ENCODE results near the gene TGM3. TPM values are rescaled to one million over a fixed set of nuclear protein-coding genes. Genes with fewer than 3 reads are reported as not detected.

The TGM3 gene
- polyA plus RNA-seq, 1 donor from 2014 or later: 0.24 TPM

- Histone ChIP-seq H3K4me2 (ENCODE audit: low read length) (no peak overlapping the region), H3K9me2 (ENCODE audit: insufficient read depth, low read length) (no peaks in the 10 kb centered on the region), H4K20me1 (ENCODE audit: insufficient read depth) (no peaks in the 10 kb centered on the region), H2AFZ (ENCODE audit: low read depth, low read length) (no peak overlapping the region), H3K4me3 (ENCODE audit: low read length) (no peak overlapping the region), H3F3A (ENCODE audit: insufficient read depth, low read length, poor library complexity, severe bottlenecking) (no peaks in the 10 kb centered on the region), H3K36me3 (ENCODE audit: insufficient read depth, low read length) (no peaks in the 10 kb centered on the region), H3K79me2 (replicated peaks; ENCODE audit: insufficient read depth, low read length) (no peaks in the 10 kb centered on the region), H3K9me3 (ENCODE audit: low read length) (no peaks in the 10 kb centered on the region), H3K27me3 (ENCODE audit: insufficient read depth, low read depth, low read length) (no peaks in the 10 kb centered on the region), H3K9ac (ENCODE audit: low read length) (no peak overlapping the region), H3K27ac (ENCODE audit: low read length) (no peak overlapping the region)
- TF ChIP-seq MXI1 (conservative IDR thresholded peaks at IDR 0.05; ENCODE audit: poor library complexity, severe bottlenecking): no peak
- no peak for TF ChIP-seq EP300 (conservative IDR thresholded peaks at IDR 0.05; ENCODE audit: poor library complexity, severe bottlenecking)
- no peak for TF ChIP-seq POLR2AphosphoS5 (IDR thresholded peaks at IDR 0.05)
- TF ChIP-seq TAF1 (IDR thresholded peaks at IDR 0.05; ENCODE audit: low read depth): no peak
Observed at GRCh38 chr20:2293971-2294370, 1.8 kb upstream of the TGM3 start.

DNA sequence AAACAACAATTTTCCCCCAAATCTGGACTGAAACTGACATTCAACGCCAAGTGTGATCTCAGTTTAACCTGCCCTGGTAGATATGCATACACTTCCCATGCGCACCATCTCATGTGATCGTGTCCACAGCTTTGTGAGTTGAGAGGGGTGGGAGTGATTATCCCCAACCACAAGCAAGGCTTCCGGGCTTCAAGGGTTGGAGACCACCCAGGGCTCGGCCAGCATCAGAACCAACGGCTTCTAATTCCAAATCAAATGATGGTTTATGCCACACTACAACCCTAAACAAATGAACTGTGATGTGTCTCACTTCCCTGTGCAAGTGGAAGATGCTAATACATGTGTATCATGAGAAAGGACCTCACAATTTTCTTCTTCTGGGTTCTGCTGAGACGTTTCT lies 515 bp upstream of the TGM3 start:
- Histone ChIP-seq H2AFZ (ENCODE audit: low read depth, low read length) (no peak overlapping the region), H3K79me2 (replicated peaks; ENCODE audit: insufficient read depth, low read length) (no peaks in the 10 kb centered on the region), H3K4me3 (ENCODE audit: low read length) (no peak overlapping the region), H4K20me1 (ENCODE audit: insufficient read depth) (no peaks in the 10 kb centered on the region), H3K4me2 (ENCODE audit: low read length) (no peak overlapping the region), H3K9me2 (ENCODE audit: insufficient read depth, low read length) (no peaks in the 10 kb centered on the region), H3K27me3 (ENCODE audit: insufficient read depth, low read depth, low read length) (no peaks in the 10 kb centered on the region), H3K27ac (ENCODE audit: low read length) (no peak overlapping the region), H3K9me3 (ENCODE audit: low read length) (no peaks in the 10 kb centered on the region), H3K9ac (ENCODE audit: low read length) (no peak overlapping the region), H3F3A (ENCODE audit: insufficient read depth, low read length, poor library complexity, severe bottlenecking) (no peaks in the 10 kb centered on the region), H3K36me3 (ENCODE audit: insufficient read depth, low read length) (no peaks in the 10 kb centered on the region)
- TF ChIP-seq POLR2AphosphoS5 (IDR thresholded peaks at IDR 0.05): no peak

GRCh38 chr20:2296524-2297356 lies 939 bp downstream of the TGM3 start:
- H3K27ac ChIP-seq (ENCODE audit: low read length): no peak overlapping the region
- no peaks in the 10 kb centered on the region for H3K9me2 ChIP-seq (ENCODE audit: insufficient read depth, low read length)
- no peaks in the 10 kb centered on the region for H4K20me1 ChIP-seq (ENCODE audit: insufficient read depth)
- no peak overlapping the region for H3K4me2 ChIP-seq (ENCODE audit: low read length)
- no peak overlapping the region for H2AFZ ChIP-seq (ENCODE audit: low read depth, low read length)
- H3K79me2 ChIP-seq (replicated peaks; ENCODE audit: insufficient read depth, low read length): no peaks in the 10 kb centered on the region
- H3K9me3 ChIP-seq (ENCODE audit: low read length): no peaks in the 10 kb centered on the region
- H3F3A ChIP-seq (ENCODE audit: insufficient read depth, low read length, poor library complexity, severe bottlenecking): no peaks in the 10 kb centered on the region
- no peak overlapping the region for H3K9ac ChIP-seq (ENCODE audit: low read length)
- H3K27me3 ChIP-seq (ENCODE audit: insufficient read depth, low read depth, low read length): no peaks in the 10 kb centered on the region
- TF ChIP-seq MXI1 (conservative IDR thresholded peaks at IDR 0.05; ENCODE audit: poor library complexity, severe bottlenecking) (no peak), POLR2AphosphoS5 (IDR thresholded peaks at IDR 0.05) (no peak), EP300 (conservative IDR thresholded peaks at IDR 0.05; ENCODE audit: poor library complexity, severe bottlenecking) (no peak), RAD21 (conservative IDR thresholded peaks at IDR 0.05) (no peak), SMC3 (conservative IDR thresholded peaks at IDR 0.05; ENCODE audit: poor library complexity) (no peak), TAF1 (IDR thresholded peaks at IDR 0.05; ENCODE audit: low read depth) (no peak), EZH2 (IDR thresholded peaks at IDR 0.05; ENCODE audit: borderline replicate concordance, insufficient read depth, low read length, poor library complexity, severe bottlenecking) (no peak)
- TF ChIP-seq, protein P1, sequence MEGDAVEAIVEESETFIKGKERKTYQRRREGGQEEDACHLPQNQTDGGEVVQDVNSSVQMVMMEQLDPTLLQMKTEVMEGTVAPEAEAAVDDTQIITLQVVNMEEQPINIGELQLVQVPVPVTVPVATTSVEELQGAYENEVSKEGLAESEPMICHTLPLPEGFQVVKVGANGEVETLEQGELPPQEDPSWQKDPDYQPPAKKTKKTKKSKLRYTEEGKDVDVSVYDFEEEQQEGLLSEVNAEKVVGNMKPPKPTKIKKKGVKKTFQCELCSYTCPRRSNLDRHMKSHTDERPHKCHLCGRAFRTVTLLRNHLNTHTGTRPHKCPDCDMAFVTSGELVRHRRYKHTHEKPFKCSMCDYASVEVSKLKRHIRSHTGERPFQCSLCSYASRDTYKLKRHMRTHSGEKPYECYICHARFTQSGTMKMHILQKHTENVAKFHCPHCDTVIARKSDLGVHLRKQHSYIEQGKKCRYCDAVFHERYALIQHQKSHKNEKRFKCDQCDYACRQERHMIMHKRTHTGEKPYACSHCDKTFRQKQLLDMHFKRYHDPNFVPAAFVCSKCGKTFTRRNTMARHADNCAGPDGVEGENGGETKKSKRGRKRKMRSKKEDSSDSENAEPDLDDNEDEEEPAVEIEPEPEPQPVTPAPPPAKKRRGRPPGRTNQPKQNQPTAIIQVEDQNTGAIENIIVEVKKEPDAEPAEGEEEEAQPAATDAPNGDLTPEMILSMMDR (IDR thresholded peaks at IDR 0.05; ENCODE audit: poor library complexity, severe bottlenecking): no peak
- TF ChIP-seq, protein P2, sequence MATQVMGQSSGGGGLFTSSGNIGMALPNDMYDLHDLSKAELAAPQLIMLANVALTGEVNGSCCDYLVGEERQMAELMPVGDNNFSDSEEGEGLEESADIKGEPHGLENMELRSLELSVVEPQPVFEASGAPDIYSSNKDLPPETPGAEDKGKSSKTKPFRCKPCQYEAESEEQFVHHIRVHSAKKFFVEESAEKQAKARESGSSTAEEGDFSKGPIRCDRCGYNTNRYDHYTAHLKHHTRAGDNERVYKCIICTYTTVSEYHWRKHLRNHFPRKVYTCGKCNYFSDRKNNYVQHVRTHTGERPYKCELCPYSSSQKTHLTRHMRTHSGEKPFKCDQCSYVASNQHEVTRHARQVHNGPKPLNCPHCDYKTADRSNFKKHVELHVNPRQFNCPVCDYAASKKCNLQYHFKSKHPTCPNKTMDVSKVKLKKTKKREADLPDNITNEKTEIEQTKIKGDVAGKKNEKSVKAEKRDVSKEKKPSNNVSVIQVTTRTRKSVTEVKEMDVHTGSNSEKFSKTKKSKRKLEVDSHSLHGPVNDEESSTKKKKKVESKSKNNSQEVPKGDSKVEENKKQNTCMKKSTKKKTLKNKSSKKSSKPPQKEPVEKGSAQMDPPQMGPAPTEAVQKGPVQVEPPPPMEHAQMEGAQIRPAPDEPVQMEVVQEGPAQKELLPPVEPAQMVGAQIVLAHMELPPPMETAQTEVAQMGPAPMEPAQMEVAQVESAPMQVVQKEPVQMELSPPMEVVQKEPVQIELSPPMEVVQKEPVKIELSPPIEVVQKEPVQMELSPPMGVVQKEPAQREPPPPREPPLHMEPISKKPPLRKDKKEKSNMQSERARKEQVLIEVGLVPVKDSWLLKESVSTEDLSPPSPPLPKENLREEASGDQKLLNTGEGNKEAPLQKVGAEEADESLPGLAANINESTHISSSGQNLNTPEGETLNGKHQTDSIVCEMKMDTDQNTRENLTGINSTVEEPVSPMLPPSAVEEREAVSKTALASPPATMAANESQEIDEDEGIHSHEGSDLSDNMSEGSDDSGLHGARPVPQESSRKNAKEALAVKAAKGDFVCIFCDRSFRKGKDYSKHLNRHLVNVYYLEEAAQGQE (IDR thresholded peaks at IDR 0.05; ENCODE audit: borderline replicate concordance): no peak
- H3K4me3 ChIP-seq (ENCODE audit: low read length): no peak overlapping the region
- no peaks in the 10 kb centered on the region for H3K36me3 ChIP-seq (ENCODE audit: insufficient read depth, low read length)

Data from neural cell (in vitro differentiated cells).